GM12892 (cell line): ENCODE results near the gene CDC42EP4.

Experiments used
- POLR2A ChIP-seq: IDR thresholded peaks from 2 replicates; pipeline ENCODE4 v1.6.1; 2011; ENCODE audit warnings: low read depth, low read length, control low read depth
- POLR2AphosphoS5 ChIP-seq: IDR thresholded peaks from 2 replicates; pipeline ENCODE4 v1.6.1; 2011; ENCODE audit warnings: low read depth, low read length, control low read depth
- TAF1 ChIP-seq: IDR thresholded peaks from 2 replicates; pipeline ENCODE4 v1.6.1; 2011; ENCODE audit warnings: low read depth, mild to moderate bottlenecking, control low read depth, low read length, borderline replicate concordance

GRCh38 chr17:73284906-73285602 is 26.7 kb downstream of the CDC42EP4 start:
- TF ChIP-seq TAF1 (no peak), POLR2A (no peak), POLR2AphosphoS5 (no peak)
